ENCODE data around the gene CHRM2.
"Not testable (repeated sequence)": the region's sequence is repeated elsewhere in the genome, so short reads cannot be mapped to it uniquely, and the experiment has no call there.

CHRM2 gene

DNA sequence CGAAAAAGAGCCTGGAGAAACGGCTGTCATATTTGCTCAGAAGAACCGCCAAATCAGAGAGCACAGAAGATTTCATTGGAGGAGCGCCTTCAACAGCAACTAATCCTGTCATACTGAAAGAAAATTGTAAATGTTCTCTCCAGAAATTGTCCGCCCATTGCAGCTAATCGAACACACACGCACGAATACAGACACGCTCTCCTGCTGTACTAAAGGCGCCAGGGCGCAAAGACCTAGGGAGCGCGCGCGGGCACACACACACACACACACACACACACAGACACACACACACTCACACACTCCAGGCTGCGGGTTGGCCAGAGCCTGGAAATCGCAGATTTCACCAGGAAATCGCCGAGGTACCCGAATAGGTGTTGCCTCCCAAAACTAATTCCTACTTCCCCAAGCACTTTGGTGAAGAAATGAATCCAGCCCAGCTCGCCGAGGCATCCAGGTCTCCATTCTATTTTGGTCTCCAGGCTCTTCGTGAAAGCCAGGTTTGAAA is at the start of gene CHRM2:
Gene CHRM2, plus strand, starts transcription at position 157 of the 505 bp plus-strand sequence. CDS start 146,214 bp downstream, outside the sequence.
- no peak for DNase-seq

DNA sequence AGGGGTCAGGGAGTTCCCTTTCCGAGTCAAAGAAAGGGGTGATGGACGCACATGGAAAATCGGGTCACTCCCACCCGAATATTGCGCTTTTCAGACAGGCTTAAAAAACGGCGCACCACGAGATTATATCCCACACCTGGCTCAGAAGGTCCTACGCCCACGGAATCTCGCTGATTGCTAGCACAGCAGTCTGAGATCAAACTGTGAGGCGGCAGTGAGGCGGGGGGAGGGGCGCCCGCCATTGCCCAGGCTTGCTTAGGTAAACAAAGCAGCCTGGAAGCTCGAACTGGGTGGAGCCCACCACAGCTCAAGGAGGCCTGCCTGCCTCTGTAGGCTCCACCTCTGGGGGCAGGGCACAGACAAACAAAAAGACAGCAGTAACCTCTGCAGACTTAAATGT is 37.1 kb upstream of the CHRM2 start:
- not testable (repeated sequence) for DNase-seq

DNA sequence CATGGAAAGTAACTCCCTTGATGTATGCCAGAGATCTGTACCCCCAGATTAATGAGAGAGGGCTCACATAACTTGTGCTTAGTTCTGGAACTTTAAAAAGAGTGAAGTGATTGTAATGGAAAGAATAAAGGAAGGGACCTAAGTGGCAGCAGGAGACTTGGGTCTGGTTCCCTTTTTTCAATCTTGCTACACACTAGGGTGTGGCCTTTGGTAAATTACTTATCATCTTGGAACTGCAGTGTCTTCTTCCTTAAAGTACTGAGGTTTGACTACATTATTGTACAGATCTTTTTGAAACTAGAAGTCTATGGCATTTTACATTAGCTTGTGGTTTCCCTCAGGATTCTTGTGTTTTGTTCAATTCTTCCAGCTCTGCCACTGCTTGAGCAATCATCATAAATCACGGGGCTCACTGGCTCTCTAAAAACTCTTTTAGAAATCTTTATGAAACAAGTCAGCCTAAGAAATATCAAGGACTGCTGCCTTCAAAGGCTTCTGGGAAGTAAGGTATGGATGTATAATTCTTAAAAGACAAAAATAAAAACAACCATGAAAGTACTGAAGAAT is 22.5 kb upstream of the CHRM2 start:
- no peak for DNase-seq

DNA sequence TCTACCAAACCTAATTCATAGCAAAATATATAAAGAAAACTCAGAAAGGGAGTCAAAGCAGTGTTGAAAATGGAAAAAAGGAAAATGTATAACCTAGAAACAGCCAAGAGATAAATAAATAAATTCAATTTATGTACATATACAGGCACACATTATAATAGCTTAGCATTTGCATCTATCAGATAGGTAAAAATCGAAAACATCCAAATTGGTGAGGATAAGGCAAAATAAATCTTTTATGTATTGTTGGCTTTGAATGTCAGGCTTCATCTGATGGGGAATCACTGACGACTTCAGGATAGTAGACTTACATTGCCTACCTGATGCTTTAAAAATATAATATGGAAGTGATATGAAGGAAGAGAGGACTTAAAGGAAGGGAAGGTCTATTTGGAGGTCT is 20.6 kb upstream of the CHRM2 start:
- DNase-seq = no peak

DNA sequence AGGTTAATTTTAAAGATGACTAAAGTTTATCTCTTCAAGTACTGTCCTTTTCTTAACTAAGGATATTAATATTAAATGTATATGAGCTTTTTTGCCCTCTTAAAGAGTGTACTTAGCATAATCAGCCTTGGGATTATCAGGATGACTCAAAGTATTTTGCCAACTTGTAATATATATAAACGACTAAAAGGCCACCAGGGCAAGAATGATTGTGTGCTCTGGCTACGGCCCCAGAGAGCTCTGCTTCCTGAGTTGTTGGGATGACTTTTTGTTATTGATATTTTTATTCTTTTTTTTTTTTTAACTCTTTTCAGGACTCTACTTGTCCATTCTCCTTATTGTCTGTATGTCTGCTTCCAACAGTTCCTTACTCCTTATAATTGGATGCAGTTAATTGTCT is 14.8 kb upstream of the CHRM2 start:
- DNase-seq = no peak

DNA sequence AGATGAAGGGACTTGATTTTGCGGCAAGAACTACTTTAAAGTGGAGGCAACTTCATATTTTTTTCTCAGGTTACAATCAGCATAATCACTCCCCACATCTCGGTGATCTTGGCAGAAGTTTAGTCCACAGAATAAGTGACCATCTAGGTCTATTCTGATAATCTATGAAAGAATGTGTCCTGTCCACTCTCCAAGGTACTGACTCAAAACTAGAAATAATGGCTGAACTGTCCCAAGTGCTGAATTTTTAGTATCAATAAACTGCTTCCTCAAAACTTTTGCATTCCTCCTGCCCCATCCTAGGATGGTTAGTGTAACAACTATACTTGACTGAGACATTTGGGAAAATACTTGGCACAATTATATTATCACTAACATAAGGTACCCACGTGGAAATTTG is 10.9 kb upstream of the CHRM2 start:
- DNase-seq = no peak

DNA sequence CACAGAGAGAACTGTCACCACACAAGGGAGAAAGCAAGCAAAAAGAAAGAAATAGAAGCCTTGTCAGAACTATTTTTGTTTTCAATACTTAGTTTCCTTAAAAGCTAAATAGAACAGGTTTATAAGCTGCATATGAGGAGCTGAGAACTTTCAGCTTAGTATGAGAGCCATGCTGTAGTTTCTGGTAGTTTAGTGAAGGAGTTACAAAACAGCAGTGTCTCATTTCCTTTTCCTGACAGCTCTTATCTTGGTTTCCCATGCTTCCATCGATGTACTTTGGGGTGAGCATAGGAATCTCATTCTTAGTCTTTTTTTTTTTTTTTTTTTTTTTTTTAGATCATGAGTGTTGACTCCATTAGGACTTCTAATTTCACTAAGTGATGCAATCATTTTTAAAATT is 8.6 kb upstream of the CHRM2 start:
- DNase-seq = no peak

DNA sequence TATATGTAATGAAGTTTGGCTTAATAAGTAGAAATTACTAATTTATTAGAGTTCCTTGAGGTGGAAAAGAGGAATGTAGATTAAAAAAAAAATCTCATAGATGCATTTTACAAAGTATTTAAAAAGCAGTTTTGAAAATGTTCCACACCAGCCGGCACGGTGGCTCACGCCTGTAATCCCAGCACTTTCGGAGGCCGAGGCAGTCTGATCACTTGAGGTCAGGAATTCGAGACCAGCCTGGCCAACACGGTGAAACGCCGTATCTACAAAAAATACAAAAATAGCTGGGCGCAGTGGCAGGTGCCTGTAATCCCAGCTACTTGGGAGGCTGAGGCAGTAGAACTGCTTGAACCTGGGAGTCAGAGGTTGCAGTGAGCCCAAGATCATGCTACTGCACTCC is 3.2 kb upstream of the CHRM2 start:
- no peak for DNase-seq

DNA sequence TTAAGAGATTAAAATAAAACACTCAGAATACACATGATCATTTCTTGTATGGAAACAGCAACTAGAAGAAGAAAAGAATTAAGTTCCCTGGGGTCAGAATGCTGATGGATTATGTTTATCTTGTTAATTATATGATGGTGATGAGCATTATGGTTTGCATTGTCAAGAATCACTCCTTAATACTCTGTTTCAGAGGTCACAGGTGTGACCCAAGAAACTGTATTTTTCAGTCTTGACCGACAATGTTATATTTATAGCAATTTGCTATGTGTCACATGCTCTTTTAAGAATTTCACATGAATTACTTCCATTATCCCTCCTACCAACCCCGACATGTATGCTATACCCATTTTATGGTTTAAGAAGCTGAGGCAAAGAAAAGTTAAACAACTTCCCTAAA is 2.7 kb upstream of the CHRM2 start:
- no peak for DNase-seq

DNA sequence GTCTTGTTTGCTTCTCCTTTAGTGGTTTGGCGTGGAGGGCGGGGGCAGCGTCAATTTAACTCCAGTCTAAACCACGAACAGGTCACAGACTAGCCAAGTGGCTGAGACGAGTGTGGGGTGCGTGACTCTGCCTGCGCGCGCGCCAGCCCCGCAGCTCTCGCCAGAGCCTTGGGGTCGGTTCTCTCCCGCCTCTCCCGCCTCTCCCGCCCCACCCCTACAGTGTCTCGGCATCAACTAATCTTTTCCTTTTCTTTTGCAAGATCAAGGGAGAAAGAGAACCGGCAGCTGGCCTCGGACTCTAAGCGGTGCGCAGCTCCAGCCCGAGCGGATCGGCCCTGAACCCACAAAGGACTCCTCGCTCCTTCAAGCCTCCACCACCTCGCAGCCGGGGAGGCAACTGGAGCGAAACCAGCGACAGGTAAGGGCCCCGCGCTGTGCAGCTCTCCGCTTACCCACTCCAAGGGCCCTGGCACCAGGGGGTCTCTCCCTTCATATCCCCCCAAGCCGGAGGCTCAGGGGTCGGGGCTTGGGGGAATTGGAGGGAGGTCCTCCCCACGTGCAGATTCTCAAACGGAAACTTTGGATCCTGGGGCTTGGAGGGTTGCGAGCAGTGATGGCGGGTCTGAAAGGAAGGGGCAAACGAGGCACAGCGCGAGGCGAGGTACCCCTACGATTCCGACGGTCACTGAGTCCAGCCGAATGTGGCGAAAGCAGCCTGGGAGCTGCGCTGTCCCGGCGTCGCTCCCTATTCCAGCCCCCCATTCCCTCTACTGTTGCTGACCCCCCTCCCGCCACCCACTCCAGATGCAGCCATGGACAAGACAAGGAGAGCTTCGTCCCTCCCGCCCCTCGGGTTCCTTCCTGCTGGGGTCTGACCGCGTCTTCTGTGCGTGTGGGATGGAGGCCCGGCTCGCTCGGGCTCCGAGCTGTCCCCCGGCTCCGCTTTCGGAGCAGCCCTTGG is 829 bp downstream of the CHRM2 start:
- no peak for DNase-seq

DNA sequence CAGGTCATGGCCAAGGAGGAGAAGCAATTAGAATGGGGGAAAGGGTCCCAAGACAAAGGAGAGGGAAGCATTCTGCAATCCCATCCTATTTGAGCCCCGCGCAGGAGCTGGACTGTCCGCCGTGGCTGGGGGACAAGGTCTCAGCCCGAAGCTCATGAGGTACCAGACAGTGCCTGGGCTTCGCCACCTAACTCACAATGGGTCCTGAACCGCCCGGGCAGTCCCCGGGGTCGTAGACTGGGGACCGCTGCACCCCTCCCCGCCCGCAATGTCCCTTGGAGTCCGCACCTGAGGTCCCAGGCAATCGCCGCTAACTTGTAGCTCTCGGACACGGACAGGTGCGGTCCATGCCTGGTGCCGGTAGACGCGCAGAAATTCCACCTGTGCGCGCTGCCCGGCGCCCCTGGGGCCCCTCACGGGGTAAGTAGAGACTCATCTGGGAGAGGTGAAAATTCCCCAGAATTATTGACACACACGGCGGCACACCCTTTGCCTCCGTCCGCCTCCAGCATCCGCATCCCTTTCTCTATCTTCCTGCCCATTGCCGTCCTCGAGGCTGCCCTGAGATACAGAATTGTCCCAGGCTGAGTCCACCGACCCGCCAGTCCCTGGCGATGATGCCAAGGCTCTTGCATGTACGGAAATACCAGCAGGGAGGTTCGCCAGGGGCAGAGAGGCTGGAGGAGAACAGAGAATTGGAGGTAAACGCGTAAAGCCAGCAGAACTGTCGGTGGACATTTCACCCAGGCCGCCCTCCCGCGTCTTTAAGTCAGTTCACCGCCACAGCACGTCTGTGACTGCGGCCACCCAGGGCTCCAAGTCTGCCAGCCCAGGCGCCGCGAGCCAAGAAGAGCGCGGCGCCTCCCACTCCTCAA is 1.8 kb downstream of the CHRM2 start:
- DNase-seq = no peak

DNA sequence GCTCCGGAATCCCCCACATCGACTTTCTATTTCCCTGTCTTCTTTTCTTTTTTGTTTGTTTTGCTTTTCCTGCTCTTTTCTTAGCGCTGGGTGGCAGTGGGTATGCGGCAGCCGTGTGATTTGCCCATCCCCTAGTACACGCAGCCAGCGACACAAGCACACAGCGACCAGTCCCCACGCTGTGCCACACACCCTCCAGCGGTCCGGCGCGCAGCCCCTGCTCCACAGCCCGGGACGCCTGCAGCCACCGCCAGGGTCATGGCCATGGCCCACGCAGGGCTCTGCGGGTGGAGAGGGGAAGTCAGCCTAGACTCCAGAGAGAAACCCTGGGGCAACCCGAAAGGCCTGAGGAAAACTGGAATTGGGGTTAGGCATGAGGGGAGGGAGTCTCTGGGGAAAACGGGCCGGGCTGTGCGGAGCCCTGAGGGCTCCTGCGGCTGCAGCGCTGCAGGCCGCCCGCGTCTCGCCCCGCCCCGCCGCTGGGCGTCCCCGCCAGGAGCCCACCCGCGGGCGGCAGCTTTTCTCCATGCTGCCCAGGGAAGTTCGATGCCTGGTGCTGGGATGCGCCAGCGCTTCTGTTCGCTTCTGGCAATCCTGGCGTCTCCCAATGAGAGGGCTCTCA is 2.5 kb downstream of the CHRM2 start:
- no peak for DNase-seq

DNA sequence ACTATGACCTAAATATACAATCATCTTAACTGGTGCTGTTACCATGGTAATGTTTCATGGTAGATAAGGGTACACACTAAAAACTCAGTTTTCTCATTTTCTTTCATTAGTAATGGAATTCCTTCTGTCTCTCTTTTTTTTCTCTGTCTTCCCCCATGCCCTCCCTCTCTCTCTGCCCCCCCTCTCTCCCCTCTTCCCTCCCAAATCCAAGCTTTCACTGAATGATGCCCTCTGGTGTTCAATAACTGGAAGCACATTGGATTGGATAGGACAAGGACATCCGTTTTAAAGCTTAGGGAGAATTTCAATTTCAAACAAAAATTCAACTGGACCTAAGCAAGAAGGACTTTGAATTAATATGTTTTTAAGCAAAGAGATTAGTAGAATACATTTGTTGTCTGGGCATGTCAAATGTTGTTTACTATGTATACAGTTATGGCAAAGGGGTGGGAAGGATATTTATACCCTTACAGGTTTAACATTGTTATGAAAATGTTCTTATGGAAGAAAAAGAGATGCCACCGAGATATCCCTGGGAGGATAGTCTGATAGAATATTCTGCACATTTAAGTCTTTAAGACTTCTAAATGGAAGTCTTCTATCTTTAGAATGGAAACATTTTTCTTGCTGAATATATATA is 6.1 kb downstream of the CHRM2 start:
- DNase-seq = no peak

DNA sequence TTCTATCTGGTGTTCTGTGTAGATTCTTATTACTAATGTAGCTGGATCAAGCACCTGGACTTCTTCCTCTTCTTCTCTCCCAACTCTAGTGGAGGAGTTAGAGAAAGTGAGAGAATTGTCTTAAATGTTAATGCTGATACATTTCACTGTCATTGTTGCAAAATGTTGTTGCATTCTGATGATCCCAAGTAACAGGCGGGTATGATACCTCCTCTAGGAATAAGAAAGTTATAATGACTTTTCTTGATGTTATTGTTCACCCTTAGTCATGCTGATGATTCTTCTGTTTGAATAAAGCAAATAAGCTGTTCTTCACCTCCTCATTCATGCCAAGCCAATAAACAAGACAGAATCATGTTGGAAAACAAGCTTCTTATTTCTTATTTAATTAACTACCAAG is 9.1 kb downstream of the CHRM2 start:
- no peak for DNase-seq

DNA sequence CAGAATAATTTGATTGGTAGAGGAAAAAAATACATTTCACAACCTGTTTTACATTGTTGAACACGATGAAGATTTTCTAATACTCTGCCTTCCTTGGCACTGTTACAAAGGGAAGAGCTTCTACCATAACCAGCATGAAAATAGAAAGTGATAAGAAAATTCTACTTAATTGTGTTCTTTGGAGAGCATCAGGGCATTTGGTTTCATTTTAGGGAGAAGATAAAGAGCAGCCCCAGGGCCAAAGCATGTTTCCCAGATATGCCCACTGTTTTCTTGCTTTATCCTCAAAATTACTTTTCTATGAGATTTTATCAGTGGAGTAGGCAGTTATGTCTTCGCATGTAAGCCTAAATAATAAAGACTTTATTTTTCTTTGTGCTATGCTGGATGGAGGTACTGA is 9.5 kb downstream of the CHRM2 start:
- no peak for DNase-seq

DNA sequence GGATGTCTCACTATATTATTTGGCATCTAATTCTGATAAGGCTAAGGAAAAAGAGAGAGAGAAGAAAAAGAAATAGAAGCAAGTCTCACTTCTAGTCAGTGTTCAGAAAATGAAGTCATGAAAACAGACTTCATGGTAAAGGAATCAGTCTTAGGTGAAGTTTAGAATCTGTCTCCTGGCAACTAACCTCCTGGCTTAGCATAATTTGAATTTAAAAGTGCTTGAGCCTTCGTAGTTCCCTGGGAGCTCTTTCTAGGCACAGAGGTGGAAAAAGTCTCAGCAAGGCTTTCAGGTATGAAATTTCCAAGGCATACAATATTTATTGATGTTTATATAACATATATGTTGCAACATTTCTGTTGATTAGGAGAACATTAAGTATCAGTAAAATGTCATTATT is 10.4 kb downstream of the CHRM2 start:
- no peak for DNase-seq

DNA sequence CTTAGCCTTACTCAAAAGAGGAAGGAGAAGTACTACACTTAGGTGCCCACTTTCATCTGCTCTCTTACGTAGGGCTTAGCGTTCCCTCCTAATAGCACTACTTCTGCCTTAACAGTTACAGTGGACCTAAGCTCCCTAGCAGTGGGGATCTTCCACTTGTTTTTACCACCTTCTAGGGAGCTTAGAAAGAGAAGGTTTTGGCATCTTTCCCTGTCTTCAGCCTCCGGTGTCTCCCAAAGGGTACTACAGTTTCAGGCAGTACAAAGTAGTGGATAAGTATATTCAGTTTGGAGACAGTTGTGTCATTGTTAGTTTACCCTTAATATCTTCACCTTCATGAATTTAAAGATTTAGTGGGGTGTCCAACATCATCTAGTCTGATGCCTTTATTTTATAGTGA is 14.6 kb downstream of the CHRM2 start:
- DNase-seq = no peak

DNA sequence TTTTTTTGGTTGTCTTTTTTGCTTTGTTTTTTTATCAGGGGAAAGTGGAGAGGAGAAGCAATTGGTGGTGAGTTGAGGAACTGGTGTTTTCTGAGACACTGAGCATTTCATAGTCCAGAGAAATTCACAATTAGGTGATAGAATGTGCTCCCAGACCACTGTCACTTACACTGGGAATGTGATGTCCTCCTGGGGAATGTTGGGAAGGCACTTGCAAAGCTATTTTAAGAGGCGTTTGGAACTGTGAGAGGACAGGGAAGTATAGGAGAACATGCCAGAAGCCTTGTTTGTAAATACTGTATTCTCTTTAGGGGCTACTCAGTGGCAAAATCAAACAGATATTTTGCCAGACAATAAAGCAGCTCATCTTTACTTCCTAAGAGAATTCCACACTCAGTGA is 16.0 kb downstream of the CHRM2 start:
- no peak for DNase-seq

DNA sequence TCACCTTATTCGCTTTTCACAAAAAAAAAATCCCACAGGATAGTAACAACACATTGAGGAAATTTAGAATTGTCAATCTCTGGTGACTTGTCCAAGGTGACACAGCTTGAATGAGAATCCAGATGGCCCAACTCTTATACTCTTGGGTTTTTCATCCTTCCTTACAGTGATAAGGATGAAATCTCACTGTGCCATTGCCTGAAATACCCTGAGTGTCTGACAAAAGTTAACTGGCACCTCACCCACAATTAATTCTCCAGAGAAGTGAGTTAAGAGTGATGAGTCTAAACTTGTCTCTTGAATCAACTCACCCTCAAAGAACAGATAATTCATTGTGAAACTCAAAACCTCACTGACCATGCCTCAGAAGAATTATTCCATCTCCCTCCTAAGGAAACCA is 18.9 kb downstream of the CHRM2 start:
- DNase-seq = no peak

DNA sequence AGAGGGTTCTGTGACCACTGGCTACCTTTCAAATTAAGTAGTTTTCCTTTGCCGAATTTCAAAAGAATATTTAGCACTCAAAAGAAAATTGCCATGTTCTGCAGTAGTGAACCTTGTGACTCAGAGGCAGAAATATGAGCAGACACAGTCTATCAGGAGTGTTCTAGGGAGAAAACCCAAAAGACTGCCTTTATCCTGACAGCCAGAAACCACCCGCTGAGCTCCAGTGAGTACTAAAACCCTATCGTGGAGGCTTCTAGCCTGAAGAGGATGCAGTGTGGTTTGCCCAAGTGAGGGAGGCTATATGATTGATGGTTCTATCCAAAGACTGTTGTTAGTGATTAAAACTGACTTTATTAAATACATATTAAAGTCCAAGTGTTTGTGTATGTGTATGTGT is 21.9 kb downstream of the CHRM2 start:
- DNase-seq = no peak

DNA sequence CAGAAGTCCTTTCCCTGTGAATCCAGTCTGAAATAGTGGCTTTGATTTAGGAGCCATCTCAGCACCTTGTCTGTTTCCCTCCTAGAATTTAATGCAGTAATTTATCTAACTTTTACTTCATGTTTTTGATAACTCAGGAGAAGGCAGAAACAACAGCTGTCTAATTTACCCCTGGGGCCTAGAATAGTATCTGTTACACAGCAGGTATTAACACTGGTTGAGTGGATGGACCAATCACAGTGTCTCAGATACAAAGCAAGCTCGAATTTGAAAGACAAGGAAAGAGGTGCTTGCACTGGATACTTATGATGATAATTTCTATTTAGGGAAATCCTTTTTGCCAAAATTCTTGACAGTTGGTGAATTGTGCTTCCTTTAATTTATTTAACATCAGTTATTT is 23.4 kb downstream of the CHRM2 start:
- no peak for DNase-seq

DNA sequence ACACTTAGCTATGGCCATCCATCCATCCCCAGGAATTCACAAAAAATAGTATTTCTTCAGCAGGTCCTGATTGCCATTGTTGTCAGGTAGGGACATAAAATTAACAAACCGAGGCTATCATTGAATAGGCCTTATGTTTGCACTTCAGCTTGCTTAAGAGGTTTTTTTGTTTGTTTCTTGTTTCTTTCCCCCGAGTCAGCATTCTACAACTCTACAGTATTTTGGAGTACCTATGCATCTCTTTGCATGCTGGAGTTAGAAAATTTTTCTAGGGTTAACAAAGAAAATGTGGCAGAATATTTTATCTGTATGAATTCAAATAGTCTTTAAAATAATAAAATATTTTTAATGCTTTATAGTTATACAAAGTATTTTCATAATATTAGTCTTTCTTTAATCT is 26.3 kb downstream of the CHRM2 start:
- DNase-seq = no peak

All from NCI-H1694 treated with DMSO at 0.1 percent for 48 hours (cell line).